Breast epithelium (tissue), 4 donors: ENCODE measurements around the gene MACROD2. TPM values are rescaled to one million over a fixed set of nuclear protein-coding genes. Genes with fewer than 3 reads are reported as not detected.

Experiments used
- DNase-seq, 2 donors: peaks; one replicate each; pipeline ENCODE4 v3.0.0-alpha.2; 2019; ENCODE audit warnings: low spot score in 2 of 2
- H3K27ac ChIP-seq, 2 donors: fragments of 200-600 bp; sonication (generic) in 1 of 2; one replicate each; pipeline ENCODE4 v1.5.1; 2016 to 2019; ENCODE audit warnings: mild to moderate bottlenecking in 1 of 2
- H3K27me3 ChIP-seq, 2 donors: fragments of 200-600 bp; sonication (generic) in 1 of 2; one replicate each; pipeline versions ENCODE4 v1.5.1 to v1.6.0; 2017 to 2019; ENCODE audit warnings: control low read depth in 1 of 2, mild to moderate bottlenecking in 1 of 2
- H3K36me3 ChIP-seq: fragments of 200-600 bp; one replicate; pipeline ENCODE4 v1.5.1; 2019
- H3K4me1 ChIP-seq, 2 donors: fragments of 200-600 bp; sonication (generic); one replicate each; pipeline ENCODE4 v1.5.1; 2016 to 2019; ENCODE audit warnings: control low read depth in 1 of 2
- H3K4me3 ChIP-seq, 3 donors: fragments of 200-600 bp; sonication (generic); 1 replicate in 2 of 3; 2 replicates in 1 of 3; pipeline ENCODE4 v1.5.1; 2016 to 2019; ENCODE audit warnings: mild to moderate bottlenecking in 3 of 3, moderate library complexity in 2 of 3
- H3K9me3 ChIP-seq, 2 donors: fragments of 200-600 bp; sonication (generic) in 1 of 2; one replicate each; pipeline ENCODE4 v1.5.1; 2016 to 2019; ENCODE audit warnings: control low read depth in 1 of 2
- CTCF ChIP-seq, 3 donors: fragments of 450-650 bp; IDR thresholded peaks; one replicate each; pipeline ENCODE4 v1.5.1; 2016 to 2017; ENCODE audit warnings: antibody characterized with exemption in 3 of 3, mild to moderate bottlenecking in 3 of 3, moderate library complexity in 3 of 3
- POLR2A ChIP-seq: fragments of 450-650 bp; IDR thresholded peaks from one replicate; pipeline ENCODE4 v1.6.1; 2016; ENCODE audit warnings: antibody characterized with exemption, mild to moderate bottlenecking, moderate library complexity
- POLR2AphosphoS5 ChIP-seq, 3 donors: sonication (generic); formaldehyde crosslinking; IDR thresholded peaks; one replicate each; pipeline ENCODE4 v1.6.1; 2017; ENCODE audit warnings: antibody characterized with exemption in 3 of 3
- intact Hi-C: fragments of 100-400 bp; cut with DNase I; formaldehyde crosslinking; loops from one replicate; pipeline ENCODE4 v1.15.1; 2023; ENCODE audit warnings: low total_unique reads
- total RNA-seq, 3 donors: library from RNA; depleted of rRNA; stranded (reverse); fragments of >200 nt; gene quantifications; one replicate each; pipeline ENCODE4 v1.1.0, GENCODE V29; 2016

MACROD2 gene
- total RNA-seq, 3 donors from 2014 or later = 6.7 to 26.8 (median 8.8) TPM

DNA sequence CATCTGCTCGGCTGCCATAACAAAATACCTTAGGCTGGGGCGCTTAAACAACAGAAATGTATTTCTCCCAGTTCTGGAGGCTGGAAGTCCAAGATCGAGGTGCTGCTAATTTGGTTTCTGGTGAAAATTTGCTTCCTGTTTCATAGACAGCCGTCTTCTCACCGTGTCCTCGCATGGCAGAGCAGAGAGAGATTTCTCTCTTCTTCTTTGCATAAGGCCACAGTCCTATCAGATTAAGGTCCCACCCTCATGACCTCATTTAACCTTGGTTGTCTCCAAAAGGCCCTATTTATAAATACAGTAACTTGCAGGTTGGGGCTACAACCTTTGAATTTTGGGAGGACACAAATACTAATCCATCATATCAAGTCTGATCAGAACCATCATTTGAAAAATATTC lies 2033.6 kb downstream of the MACROD2 start:
- no peaks in the 10 kb centered on the region for H3K4me1 ChIP-seq
- H3K27ac ChIP-seq = no peak overlapping the region
- TF ChIP-seq POLR2AphosphoS5 (IDR thresholded peaks at IDR 0.05) (no peak), CTCF (IDR thresholded peaks at IDR 0.05) (no peak)
- H3K4me3 ChIP-seq = no peak overlapping the region
- H3K36me3 ChIP-seq = no peaks in the 10 kb centered on the region
- no peak for DNase-seq
- H3K9me3 ChIP-seq = no peaks in the 10 kb centered on the region
- intact Hi-C loops = no loop called here
- no peaks in the 10 kb centered on the region for H3K27me3 ChIP-seq

GRCh38 chr20:16030253-16030652 lies 2034.9 kb downstream of the MACROD2 start:
- no peaks in the 10 kb centered on the region for H3K4me1 ChIP-seq
- TF ChIP-seq CTCF (IDR thresholded peaks at IDR 0.05) (no peak), POLR2AphosphoS5 (IDR thresholded peaks at IDR 0.05) (no peak), POLR2A (no peak)
- no peaks in the 10 kb centered on the region for H3K9me3 ChIP-seq
- no peaks in the 10 kb centered on the region for H3K36me3 ChIP-seq
- H3K27ac ChIP-seq = no peak overlapping the region
- no peak overlapping the region for H3K4me3 ChIP-seq
- intact Hi-C loops = no loop called here
- no peak for DNase-seq
- no peaks in the 10 kb centered on the region for H3K27me3 ChIP-seq

GRCh38 chr20:16035576-16035975 lies 2040.3 kb downstream of the MACROD2 start:
- Histone ChIP-seq H3K27me3 (no peaks in the 10 kb centered on the region), H3K36me3 (no peaks in the 10 kb centered on the region), H3K27ac (no peak overlapping the region), H3K4me3 (no peak overlapping the region), H3K9me3 (no peaks in the 10 kb centered on the region), H3K4me1 (no peaks in the 10 kb centered on the region)
- no peak for TF ChIP-seq POLR2AphosphoS5 (IDR thresholded peaks at IDR 0.05)
- TF ChIP-seq CTCF (IDR thresholded peaks at IDR 0.05) = no peak
- TF ChIP-seq POLR2A = no peak
- DNase-seq = no peak
- intact Hi-C loops = no loop called here

- H3K27me3 ChIP-seq = no peaks in the 10 kb centered on the region
- no peaks in the 10 kb centered on the region for H3K36me3 ChIP-seq
- H3K4me1 ChIP-seq = no peaks in the 10 kb centered on the region
- TF ChIP-seq CTCF (IDR thresholded peaks at IDR 0.05) (no peak), POLR2AphosphoS5 (IDR thresholded peaks at IDR 0.05) (no peak), POLR2A (no peak)
- H3K27ac ChIP-seq = no peak overlapping the region
- DNase-seq = no peak
- no peak overlapping the region for H3K4me3 ChIP-seq
- intact Hi-C loops = no loop called here
- no peaks in the 10 kb centered on the region for H3K9me3 ChIP-seq
Observed at GRCh38 chr20:16036331-16036730, 2041.0 kb downstream of the MACROD2 start.

DNA sequence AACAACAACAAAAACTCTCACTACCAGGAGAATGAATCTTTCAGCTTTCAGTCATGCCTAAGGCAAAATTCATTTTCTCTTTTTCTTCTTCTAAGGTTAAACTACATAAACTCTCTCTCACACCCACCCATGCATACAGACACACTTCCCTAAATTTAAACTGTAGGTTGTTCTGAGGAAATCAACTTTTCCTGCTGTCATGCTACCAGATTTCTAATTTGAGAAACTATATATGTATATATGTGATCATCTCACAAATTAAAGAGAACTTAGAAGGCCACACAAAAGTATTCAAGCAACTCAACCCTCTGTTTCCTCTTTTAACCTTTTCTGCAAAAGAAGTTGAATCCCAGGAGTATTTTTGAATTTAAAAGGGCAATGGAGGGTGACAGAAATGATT lies 2045.4 kb downstream of the MACROD2 start:
- TF ChIP-seq POLR2AphosphoS5 (IDR thresholded peaks at IDR 0.05) (no peak), CTCF (IDR thresholded peaks at IDR 0.05) (no peak), POLR2A (no peak)

More for the DNA sequence above, 2045.4 kb downstream of the MACROD2 start:
- no peak for DNase-seq
- H3K4me3 ChIP-seq = no peak overlapping the region
- H3K36me3 ChIP-seq = no peaks in the 10 kb centered on the region
- H3K4me1 ChIP-seq = no peaks in the 10 kb centered on the region
- H3K27me3 ChIP-seq = no peaks in the 10 kb centered on the region
- H3K27ac ChIP-seq = no peak overlapping the region
- intact Hi-C loops = no loop called here
- H3K9me3 ChIP-seq = no peaks in the 10 kb centered on the region
